H1 (cell line): ENCODE data around the gene C16orf54. TPM values are rescaled to one million over a fixed set of nuclear protein-coding genes. Genes with fewer than 3 reads are reported as not detected.

Experiments used
- CTCF ChIA-PET: fragments of 300-600 bp; sonication (Branson Sonifier 250); formaldehyde crosslinking; loops from one replicate; lab custom pipeline; 2021; ENCODE audit not compliant: partially characterized antibody; lab: Charles Lee
- POLR2A ChIA-PET: fragments of 300-600 bp; sonication (Branson Sonifier 250); formaldehyde crosslinking; loops from one replicate; lab custom pipeline; 2021; ENCODE audit warnings: inconsistent platforms; ENCODE audit not compliant: partially characterized antibody; lab: Charles Lee
- DNase-seq, 2 experiments: peaks; one replicate each; pipeline versions ENCODE4 v3.0.0 to v3.0.0-alpha.2; 2010 to 2022; ENCODE audit warnings: low spot score in 2 of 2, low read depth in 1 of 2, mixed read lengths in 1 of 2
- FAIRE-seq: peaks from 2 replicates; lab custom pipeline; 2011; peaks lifted over from hg19 to GRCh38; lab: Jason Lieb, UNC
- H2AFZ ChIP-seq: 2 replicates; pipeline ENCODE4 v1.8.1; 2012; ENCODE audit warnings: low read length, inconsistent platforms
- H2AK5ac ChIP-seq: 2 replicates; pipeline ENCODE4 v1.6.1; 2013; ENCODE audit warnings: low read depth, low read length
- H2BK120ac ChIP-seq: replicated peaks from 2 replicates; pipeline ENCODE3; 2013; ENCODE audit warnings: low read depth, low read length, inconsistent platforms
- H2BK12ac ChIP-seq: 2 replicates; pipeline ENCODE4 v1.6.1; 2013; ENCODE audit warnings: low read depth, low read length
- H2BK15ac ChIP-seq: 2 replicates; pipeline ENCODE4 v1.6.1; 2013; ENCODE audit warnings: low read length
- H2BK20ac ChIP-seq: 2 replicates; pipeline ENCODE4 v1.6.1; 2013; ENCODE audit warnings: low read length
- H2BK5ac ChIP-seq: 2 replicates; pipeline ENCODE4 v1.6.1; 2013; ENCODE audit warnings: low read depth, low read length
- H3K14ac ChIP-seq: 2 replicates; pipeline ENCODE4 v1.6.1; 2013; ENCODE audit warnings: inconsistent platforms; ENCODE audit not compliant: insufficient read length
- H3K18ac ChIP-seq: 2 replicates; pipeline ENCODE4 v1.6.1; 2013; ENCODE audit warnings: low read length; ENCODE audit errors: extremely low read depth
- H3K23ac ChIP-seq: 2 replicates; pipeline ENCODE4 v1.6.1; 2013; ENCODE audit warnings: inconsistent platforms; ENCODE audit not compliant: insufficient read length
- H3K23me2 ChIP-seq: 2 replicates; pipeline ENCODE4 v1.6.1; 2013; ENCODE audit warnings: low read depth, low read length
- H3K27ac ChIP-seq: 2 replicates; pipeline ENCODE4 v1.6.1; 2011; ENCODE audit warnings: low read depth, low read length, inconsistent platforms
- H3K27me3 ChIP-seq, 4 experiments: replicated peaks in 1 of 4; 1 replicate in 1 of 4; 2 replicates in 3 of 4; pipeline versions ENCODE4 v1.6.1 to v1.8.1; 2011 to 2013; ENCODE audit warnings: low read length in 3 of 4, mild to moderate bottlenecking in 3 of 4, inconsistent platforms in 2 of 4, mixed read lengths in 2 of 4, moderate library complexity in 1 of 4; ENCODE audit not compliant: control insufficient read depth in 3 of 4, insufficient read depth in 3 of 4; ENCODE audit errors: extremely low read depth in 1 of 4
- H3K36me3 ChIP-seq, 4 experiments: 2 replicates each; pipeline versions ENCODE4 v1.6.1 to v1.8.1; 2011 to 2013; ENCODE audit warnings: mild to moderate bottlenecking in 4 of 4, low read length in 3 of 4, moderate library complexity in 2 of 4, control low read depth in 1 of 4, inconsistent platforms in 1 of 4; ENCODE audit not compliant: insufficient read depth in 4 of 4, control insufficient read depth in 2 of 4
- H3K4ac ChIP-seq: replicated peaks from 2 replicates; pipeline ENCODE3; 2013; ENCODE audit warnings: low read length, low read depth, mixed read lengths, inconsistent platforms; ENCODE audit not compliant: insufficient read length
- H3K4me1 ChIP-seq, 4 experiments: replicated peaks in 1 of 4; 1 replicate in 1 of 4; 2 replicates in 3 of 4; pipeline versions ENCODE4 v1.6.1 to v1.8.1; 2011 to 2013; ENCODE audit warnings: low read length in 3 of 4, inconsistent platforms in 2 of 4, mixed read lengths in 1 of 4; ENCODE audit not compliant: insufficient read depth in 4 of 4, control insufficient read depth in 3 of 4
- H3K4me2 ChIP-seq, 2 experiments: 2 replicates each; pipeline versions ENCODE4 v1.6.1 to v1.8.1; 2011 to 2013; ENCODE audit warnings: low read depth in 2 of 2, low read length in 2 of 2, control low read depth in 1 of 2, inconsistent platforms in 1 of 2, mild to moderate bottlenecking in 1 of 2; ENCODE audit not compliant: insufficient read depth in 1 of 2
- H3K4me3 ChIP-seq, 4 experiments: fragments of 200-600, 300-600 bp in 1 of 4; sonication (generic), shearing (Covaris generic), sonication (Bioruptor Twin) in 1 of 4; 2 replicates each; pipeline versions ENCODE4 v1.5.1 to v1.8.1; 2011 to 2016; ENCODE audit warnings: low read length in 4 of 4, low read depth in 3 of 4, control low read depth in 2 of 4, inconsistent platforms in 2 of 4, mild to moderate bottlenecking in 2 of 4, mixed read lengths in 1 of 4, moderate library complexity in 1 of 4; ENCODE audit not compliant: insufficient read depth in 2 of 4; ENCODE audit errors: extremely low read depth in 1 of 4
- H3K56ac ChIP-seq: replicated peaks from 2 replicates; pipeline ENCODE3; 2013; ENCODE audit warnings: low read depth, mild to moderate bottlenecking, mixed read lengths, low read length, inconsistent platforms; ENCODE audit not compliant: insufficient read length
- H3K79me1 ChIP-seq: 2 replicates; pipeline ENCODE4 v1.6.1; 2013; ENCODE audit warnings: low read depth, low read length, control low read depth
- H3K79me2 ChIP-seq, 2 experiments: 2 replicates each; pipeline versions ENCODE4 v1.6.1 to v1.8.1; 2012 to 2013; ENCODE audit warnings: low read length in 2 of 2, mild to moderate bottlenecking in 2 of 2, inconsistent platforms in 1 of 2; ENCODE audit not compliant: insufficient read depth in 2 of 2, control insufficient read depth in 1 of 2
- H3K9ac ChIP-seq, 4 experiments: replicated peaks in 1 of 4; 1 replicate in 1 of 4; 2 replicates in 3 of 4; pipeline versions ENCODE4 v1.6.1 to v1.8.1; 2011 to 2013; ENCODE audit warnings: low read depth in 3 of 4, low read length in 3 of 4, control low read depth in 2 of 4, mild to moderate bottlenecking in 2 of 4, moderate library complexity in 2 of 4, inconsistent platforms in 1 of 4; ENCODE audit errors: extremely low read depth in 1 of 4
- H3K9me3 ChIP-seq, 2 experiments: 2 replicates each; pipeline versions ENCODE4 v1.6.1 to v1.8.1; 2012 to 2013; ENCODE audit warnings: mild to moderate bottlenecking in 2 of 2, moderate library complexity in 2 of 2, control low read depth in 1 of 2, inconsistent platforms in 1 of 2, low read depth in 1 of 2, low read length in 1 of 2, mixed read lengths in 1 of 2; ENCODE audit not compliant: insufficient read depth in 2 of 2
- H4K20me1 ChIP-seq, 2 experiments: replicated peaks in 1 of 2; 2 replicates each; pipeline versions ENCODE3 to v1.8.1; 2011 to 2013; ENCODE audit warnings: inconsistent platforms in 2 of 2, low read length in 2 of 2, mild to moderate bottlenecking in 1 of 2; ENCODE audit not compliant: insufficient read depth in 2 of 2, control insufficient read depth in 1 of 2
- H4K5ac ChIP-seq: 2 replicates; pipeline ENCODE4 v1.6.1; 2013; ENCODE audit warnings: low read length, low read depth, mixed read lengths, inconsistent platforms; ENCODE audit not compliant: insufficient read length
- H4K8ac ChIP-seq: 2 replicates; pipeline ENCODE4 v1.8.0; 2013; ENCODE audit warnings: mild to moderate bottlenecking, moderate library complexity, low read length, inconsistent platforms; ENCODE audit not compliant: insufficient read depth; ENCODE audit errors: extremely low read depth
- H4K91ac ChIP-seq: replicated peaks from 2 replicates; pipeline ENCODE3; 2013; ENCODE audit warnings: low read length, mixed read lengths, inconsistent platforms; ENCODE audit not compliant: insufficient read length
- POLR2AphosphoS5 ChIP-seq: IDR thresholded peaks from 2 replicates; pipeline ENCODE4 v1.6.1; 2011; ENCODE audit warnings: low read depth, low read length
- ZNF274 ChIP-seq: IDR thresholded peaks from 2 replicates; pipeline ENCODE4 v1.7.0; 2012; ENCODE audit warnings: low read length, borderline replicate concordance; ENCODE audit errors: extremely low read depth
- WGBS, 2 experiments: shearing (Covaris generic) in 1 of 2; methylation state at CpG; one replicate each; pipeline versions ENCODE4 v1.1.6 to v1.1.7; 2013 to 2015; ENCODE audit warnings: low lambda C conversion rate in 2 of 2, mixed read lengths in 2 of 2, inconsistent platforms in 1 of 2, low coverage in 1 of 2, missing lambda C conversion rate in 1 of 2; ENCODE audit not compliant: insufficient replicate concordance in 2 of 2, insufficient coverage in 1 of 2, insufficient read length in 1 of 2; ENCODE audit errors: extremely low coverage in 1 of 2, missing lambda C conversion rate in 1 of 2; 5-methylcytosine and 5-hydroxymethylcytosine counted together
- polyA plus RNA-seq, 7 experiments: library from polyadenylated mRNA; depleted of rRNA in 3 of 7; stranded (reverse) in 5 of 7; unstranded in 2 of 7; fragments of >200 nt in 5 of 7; fragments of 200-250 nt in 2 of 7; gene quantifications; 1 replicate in 5 of 7; 2 replicates in 1 of 7; 4 replicates in 1 of 7; pipeline versions ENCODE4 v1.2.1 to v1.2.3, GENCODE V29; 2011 to 2013; ENCODE audit warnings: missing spikeins in 2 of 7, mixed read lengths in 2 of 7
- total RNA-seq: library from RNA; stranded (reverse); fragmentation: NEBNext Ultra II Directional; extraction: Animal tissue kit (Norgen Biotek cat#: 25700); gene quantifications from 2 replicates; pipeline ENCODE4 v1.2.1, GENCODE V29; 2021

C16orf54 gene
- total and polyA plus RNA-seq, 2 of the 8 experiments (the other 6 are each of a cell fraction or from before 2014, with no cell fraction given), result not detected

- Histone ChIP-seq H4K8ac (no peak overlapping the region), H2BK12ac (no peak overlapping the region), H3K56ac (no peak overlapping the region), H3K14ac (no peak overlapping the region), H3K4me3 (no peak overlapping the region), H4K5ac (no peak overlapping the region), H2BK120ac (no peak overlapping the region), H2BK5ac (no peak overlapping the region), H3K23ac (no peak overlapping the region), H3K4ac (no peak overlapping the region), H3K27ac (no peak overlapping the region), H2AFZ (no peak overlapping the region), H3K4me1 (peaks cover 0 to 4% (median 2%) of the 10 kb centered on the region in 4 experiments; a peak in 4 of 7 replicates), H3K9me3 (peaks cover 6 to 7% of the 10 kb centered on the region in 2 experiments; a peak in 2 of 4 replicates), H3K79me2 (no peaks in the 10 kb centered on the region), H4K91ac (no peak overlapping the region), H3K18ac (no peak overlapping the region), H4K20me1 (peaks cover 12 to 18% of the 10 kb centered on the region in 2 experiments), H2AK5ac (no peak overlapping the region), H3K4me2 (no peak overlapping the region), H3K9ac (no peak overlapping the region; a peak in 1 of 7 replicates), H2BK20ac (no peak overlapping the region), H2BK15ac (no peak overlapping the region), H3K36me3 (peaks cover 0 to 5% (median 0%) of the 10 kb centered on the region in 4 experiments; a peak in 3 of 8 replicates), H3K23me2 (peaks cover 3% of the 10 kb centered on the region; the same call in 1 of the 2 replicates), H3K27me3 (no peaks in the 10 kb centered on the region), H3K79me1 (0 out of 2 replicates have a peak, but pooled peaks cover 2% of the 10 kb centered on the region)
- WGBS, 2 experiments, result 88% methylated on average over 5 of the region's 5 CpGs; no CpG with 5 or more reads in 1 of the 2 experiments
- POLR2A ChIA-PET, result interaction anchor here (0.6 to 4.0 kb wide), 13 partner anchors 9 to 61 kb away, joined by 3 to 25 read pairs (median 6); partner anchors contain the start of genes KIF22 and ZG16
- no peak for FAIRE-seq
- CTCF ChIA-PET, result interaction anchor here (1.2 to 1.7 kb wide), 4 partner anchors 22 to 52 kb away, joined by 3 to 5 read pairs (median 3); no protein-coding TSS in a partner anchor
- no peak for TF ChIP-seq ZNF274
- 0 out of 2 replicates have a peak, but pooled peaks have one; percentile 24 for TF ChIP-seq POLR2AphosphoS5
- DNase-seq, result no peak
Observed at GRCh38 chr16:29743475-29743826, 2.3 kb downstream of the C16orf54 start.
